DOHH2 (cell line): Measurements from ENCODE around the gene MEFV.

Experiments used
- EZH2phosphoT487 ChIP-seq: fragments of 200-600 bp; sonication (generic); IDR thresholded peaks from 2 replicates; pipeline ENCODE4 v1.6.1; 2017; ENCODE audit warnings: borderline replicate concordance, mild to moderate bottlenecking, antibody characterized with exemption, low read length, moderate library complexity, mixed read lengths
- TF ChIP-seq, protein P1 (sequence below): fragments of 200-600 bp; sonication (generic); IDR thresholded peaks from one replicate; pipeline ENCODE4 v1.5.1; 2014; ENCODE audit warnings: antibody characterized with exemption, mild to moderate bottlenecking, low read depth, low read length; ENCODE audit not compliant: poor library complexity, severe bottlenecking

DNA sequence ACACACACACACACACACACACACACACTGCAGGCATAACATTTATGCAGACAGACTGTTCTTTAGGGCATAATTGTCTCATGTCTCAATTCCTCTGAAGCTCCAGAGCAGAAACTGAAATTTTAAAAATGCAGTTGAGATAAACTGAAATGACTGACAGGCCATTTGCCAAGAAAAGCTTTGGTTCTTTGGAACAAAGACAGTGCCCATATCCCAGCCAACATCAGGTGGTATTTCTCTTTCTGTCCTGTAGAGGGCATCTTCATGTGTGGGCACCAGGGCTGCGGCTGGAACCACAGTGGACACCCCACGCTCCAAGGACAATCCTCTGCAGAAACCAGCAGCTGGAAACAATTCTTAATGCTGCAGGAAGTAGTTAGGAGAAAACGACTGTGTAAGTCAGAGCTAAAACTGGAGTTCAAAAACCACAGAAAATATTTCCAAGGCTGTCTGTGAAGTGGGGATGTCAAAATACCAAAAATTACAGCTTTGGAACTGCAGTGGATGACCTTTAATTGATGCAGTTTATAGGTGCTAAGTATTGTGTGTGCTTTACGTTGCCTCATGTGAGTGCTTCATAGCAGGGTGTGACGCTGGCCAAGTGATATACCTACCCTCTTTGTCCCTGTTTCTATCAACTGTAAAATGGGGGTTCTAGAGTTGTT is 10.6 kb upstream of the MEFV start:
- TF ChIP-seq, protein P1, sequence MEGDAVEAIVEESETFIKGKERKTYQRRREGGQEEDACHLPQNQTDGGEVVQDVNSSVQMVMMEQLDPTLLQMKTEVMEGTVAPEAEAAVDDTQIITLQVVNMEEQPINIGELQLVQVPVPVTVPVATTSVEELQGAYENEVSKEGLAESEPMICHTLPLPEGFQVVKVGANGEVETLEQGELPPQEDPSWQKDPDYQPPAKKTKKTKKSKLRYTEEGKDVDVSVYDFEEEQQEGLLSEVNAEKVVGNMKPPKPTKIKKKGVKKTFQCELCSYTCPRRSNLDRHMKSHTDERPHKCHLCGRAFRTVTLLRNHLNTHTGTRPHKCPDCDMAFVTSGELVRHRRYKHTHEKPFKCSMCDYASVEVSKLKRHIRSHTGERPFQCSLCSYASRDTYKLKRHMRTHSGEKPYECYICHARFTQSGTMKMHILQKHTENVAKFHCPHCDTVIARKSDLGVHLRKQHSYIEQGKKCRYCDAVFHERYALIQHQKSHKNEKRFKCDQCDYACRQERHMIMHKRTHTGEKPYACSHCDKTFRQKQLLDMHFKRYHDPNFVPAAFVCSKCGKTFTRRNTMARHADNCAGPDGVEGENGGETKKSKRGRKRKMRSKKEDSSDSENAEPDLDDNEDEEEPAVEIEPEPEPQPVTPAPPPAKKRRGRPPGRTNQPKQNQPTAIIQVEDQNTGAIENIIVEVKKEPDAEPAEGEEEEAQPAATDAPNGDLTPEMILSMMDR: peak; percentile 71
- TF ChIP-seq EZH2phosphoT487: no peak
